Measurements from ENCODE around the gene NDUFV1. TPM values are rescaled to one million over a fixed set of nuclear protein-coding genes. Genes with fewer than 3 reads are reported as not detected.

The NDUFV1 gene
- total and polyA plus RNA-seq, 2 of the 4 experiments (the other 2 are of a cell fraction) = 120 to 133 TPM

DNA sequence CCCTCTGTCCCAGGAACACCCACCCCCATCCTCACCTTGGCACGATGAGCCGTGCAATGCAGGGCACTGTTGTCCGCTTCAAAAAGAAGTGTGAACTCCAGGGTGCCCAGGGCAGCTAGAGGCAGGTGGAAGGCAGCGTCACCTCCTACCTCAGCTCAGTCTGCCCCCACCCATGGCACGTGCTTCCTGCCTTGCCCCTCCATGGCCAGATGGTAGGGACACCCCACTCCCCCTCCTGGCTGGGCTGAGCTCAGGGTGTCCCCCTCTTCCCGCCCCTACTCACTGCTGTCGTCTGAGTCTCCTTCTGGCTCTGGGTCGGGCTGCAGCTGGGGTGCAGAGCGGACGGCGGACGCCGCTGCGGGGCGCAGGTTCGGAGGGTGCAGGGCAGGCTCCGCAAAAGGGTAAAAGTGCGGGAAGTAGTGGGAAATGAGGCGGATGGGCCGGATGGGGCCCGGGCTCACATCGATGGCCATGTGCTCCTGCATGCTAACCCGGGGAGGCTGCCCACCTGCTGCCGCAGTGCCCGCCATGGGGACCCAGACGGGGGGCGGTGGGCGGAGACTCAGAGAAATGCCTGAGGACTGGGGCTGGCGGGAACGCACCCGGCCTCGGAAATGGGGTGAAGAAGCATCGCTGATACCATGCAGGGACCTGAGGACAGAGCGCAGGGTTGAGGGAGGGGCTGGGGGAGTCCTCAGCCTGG is 9.1 kb downstream of the NDUFV1 start:
- no peak overlapping the region for H3K23ac ChIP-seq (ENCODE audit: low read depth, low read length)
- H3K9ac ChIP-seq (ENCODE audit: low read depth, low read length) = no peak overlapping the region
- WGBS, 2 experiments (ENCODE audit: extremely low coverage in 2 of 2, insufficient read length in 1 of 2) = 18% methylated on average over 5 of the region's 34 CpGs; no CpG with 5 or more reads in 1 of the 2 experiments
- ChIA-PET CTCF (no interaction called here), POLR2A (ENCODE audit: unreplicated experiment) (no interaction called here)
- dilution Hi-C loops (cut with HindIII; ENCODE audit: low sequenced_read_pairs, unreplicated experiment) (no loop called here), in situ Hi-C loops (cut with MboI; ENCODE audit: low sequenced_read_pairs) (no loop called here), intact Hi-C loops (cut with micrococcal nuclease) (no loop called here)
- H3K4me1 ChIP-seq (ENCODE audit: control insufficient read depth, insufficient read depth, low read length) = no peaks in the 10 kb centered on the region
- H2BK20ac ChIP-seq (ENCODE audit: low read depth, low read length) = no peak overlapping the region
- H2AFZ ChIP-seq (replicated peaks; ENCODE audit: low read length, poor library complexity) = peak overlapping the region; percentile 51
- no peak overlapping the region for H2BK120ac ChIP-seq (ENCODE audit: low read depth, low read length)
- no peak overlapping the region for H3K27ac ChIP-seq (ENCODE audit: insufficient read depth, low read length)
- H4K8ac ChIP-seq (ENCODE audit: low read depth in 2 of 2, low read length in 2 of 2) = no peak overlapping the region
- H3K79me1 ChIP-seq (ENCODE audit: low read depth in 1 of 2, low read length in 2 of 2) = no peaks in the 10 kb centered on the region
- H3K4me3 ChIP-seq (ENCODE audit: insufficient read depth, low read depth, low read length) = no peak overlapping the region
- H3K9me3 ChIP-seq (ENCODE audit: control insufficient read depth, insufficient read depth, low read length) = no peaks in the 10 kb centered on the region
- no peak for DNase-seq
- H3K27me3 ChIP-seq (ENCODE audit: control insufficient read depth, insufficient read depth, low read length) = peaks cover 20% of the 10 kb centered on the region
- H3K56ac ChIP-seq (ENCODE audit: extremely low read depth, insufficient read depth, low read length) = no peak overlapping the region
- H2BK15ac ChIP-seq (ENCODE audit: low read depth, low read length) = no peak overlapping the region
- H2AK9ac ChIP-seq (replicated peaks; ENCODE audit: low read depth, low read length, poor library complexity) = no peak overlapping the region
- no peak overlapping the region for H4K5ac ChIP-seq (ENCODE audit: low read depth, low read length)
- no peaks in the 10 kb centered on the region; the same call in 1 of the 2 replicates for H4K20me1 ChIP-seq (ENCODE audit: insufficient read depth, low read length)
- H4K91ac ChIP-seq (ENCODE audit: insufficient read depth, low read depth, low read length) = no peak overlapping the region
- H3K9me1 ChIP-seq (ENCODE audit: insufficient read depth, low read length) = no peaks in the 10 kb centered on the region
- peaks cover 20% of the 10 kb centered on the region for H3K36me3 ChIP-seq (ENCODE audit: control insufficient read depth, insufficient read depth, low read length)
- no peak overlapping the region for H3K4ac ChIP-seq (ENCODE audit: low read depth, low read length)
- H2BK5ac ChIP-seq (ENCODE audit: low read depth, low read length, poor library complexity, severe bottlenecking) = no peak overlapping the region
- TF ChIP-seq, protein P1, sequence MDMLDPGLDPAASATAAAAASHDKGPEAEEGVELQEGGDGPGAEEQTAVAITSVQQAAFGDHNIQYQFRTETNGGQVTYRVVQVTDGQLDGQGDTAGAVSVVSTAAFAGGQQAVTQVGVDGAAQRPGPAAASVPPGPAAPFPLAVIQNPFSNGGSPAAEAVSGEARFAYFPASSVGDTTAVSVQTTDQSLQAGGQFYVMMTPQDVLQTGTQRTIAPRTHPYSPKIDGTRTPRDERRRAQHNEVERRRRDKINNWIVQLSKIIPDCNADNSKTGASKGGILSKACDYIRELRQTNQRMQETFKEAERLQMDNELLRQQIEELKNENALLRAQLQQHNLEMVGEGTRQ (IDR thresholded peaks at IDR 0.05; ENCODE audit: low read depth, low read length) = no peak
- TF ChIP-seq, protein P2, sequence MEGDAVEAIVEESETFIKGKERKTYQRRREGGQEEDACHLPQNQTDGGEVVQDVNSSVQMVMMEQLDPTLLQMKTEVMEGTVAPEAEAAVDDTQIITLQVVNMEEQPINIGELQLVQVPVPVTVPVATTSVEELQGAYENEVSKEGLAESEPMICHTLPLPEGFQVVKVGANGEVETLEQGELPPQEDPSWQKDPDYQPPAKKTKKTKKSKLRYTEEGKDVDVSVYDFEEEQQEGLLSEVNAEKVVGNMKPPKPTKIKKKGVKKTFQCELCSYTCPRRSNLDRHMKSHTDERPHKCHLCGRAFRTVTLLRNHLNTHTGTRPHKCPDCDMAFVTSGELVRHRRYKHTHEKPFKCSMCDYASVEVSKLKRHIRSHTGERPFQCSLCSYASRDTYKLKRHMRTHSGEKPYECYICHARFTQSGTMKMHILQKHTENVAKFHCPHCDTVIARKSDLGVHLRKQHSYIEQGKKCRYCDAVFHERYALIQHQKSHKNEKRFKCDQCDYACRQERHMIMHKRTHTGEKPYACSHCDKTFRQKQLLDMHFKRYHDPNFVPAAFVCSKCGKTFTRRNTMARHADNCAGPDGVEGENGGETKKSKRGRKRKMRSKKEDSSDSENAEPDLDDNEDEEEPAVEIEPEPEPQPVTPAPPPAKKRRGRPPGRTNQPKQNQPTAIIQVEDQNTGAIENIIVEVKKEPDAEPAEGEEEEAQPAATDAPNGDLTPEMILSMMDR (conservative IDR thresholded peaks at IDR 0.05; ENCODE audit: low read depth, low read length) = no peak
- H3K18ac ChIP-seq (ENCODE audit: low read depth, low read length) = no peak overlapping the region
- H3K4me2 ChIP-seq (ENCODE audit: low read depth, low read length) = no peak overlapping the region
- no peak overlapping the region for H2AK5ac ChIP-seq (ENCODE audit: low read depth, low read length)
- H3K14ac ChIP-seq (replicated peaks; ENCODE audit: low read depth, low read length) = no peak overlapping the region
- BruUV-seq (replicated peaks) = no TSS peak
- no peak for ATAC-seq (ENCODE audit: low read depth)
